ENCODE measurements around the gene TBL1X.

TBL1X gene

GRCh38 chrX:9539605-9540387 is 74.9 kb downstream of the TBL1X start:
- in situ Hi-C loops (cut with MboI; ENCODE audit: low sequenced_read_pairs), result no loop called here
- DNase-seq (ENCODE audit: low spot score in 2 of 2), result no peak
- peaks cover 6% of the 10 kb centered on the region for H3K36me3 ChIP-seq (replicated peaks)
- H3K27me3 ChIP-seq (ENCODE audit: low read depth), result no peaks in the 10 kb centered on the region
- no peak overlapping the region for H3K4me3 ChIP-seq
- H3K4me1 ChIP-seq, result peaks cover 11% of the 10 kb centered on the region
- no peaks in the 10 kb centered on the region for H3K9me3 ChIP-seq

DNA sequence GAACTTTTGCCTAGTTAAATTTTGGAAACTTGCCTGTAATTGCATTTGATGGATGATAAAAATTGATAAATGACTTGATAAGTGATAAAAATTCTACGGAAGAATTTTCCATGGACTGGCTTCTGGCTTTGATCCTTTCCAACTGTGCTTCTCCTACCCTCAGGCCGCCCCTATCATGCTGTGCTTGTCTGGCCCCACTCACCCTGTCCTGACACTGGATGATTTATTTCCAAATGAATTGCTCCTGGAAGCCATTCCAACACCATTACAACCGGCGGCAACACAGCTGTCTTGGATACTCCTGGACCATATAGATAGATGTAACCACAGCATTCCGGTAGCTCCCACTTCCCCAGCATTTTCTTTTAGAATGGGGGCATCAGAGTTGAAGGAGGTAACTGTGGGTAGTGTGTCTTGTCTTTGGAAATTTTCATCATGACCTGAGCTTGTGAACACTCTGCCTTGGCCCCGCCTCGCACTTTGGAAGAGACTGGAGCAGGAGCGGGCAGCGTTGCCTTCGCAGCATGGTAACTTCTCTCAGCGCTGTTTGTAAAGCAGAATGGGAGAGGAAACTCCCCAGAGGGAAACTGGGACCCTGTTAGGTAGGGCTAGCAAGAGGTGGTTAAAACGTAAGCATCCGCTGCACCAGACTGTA is 77.4 kb downstream of the TBL1X start:
- in situ Hi-C loops (cut with MboI; ENCODE audit: low sequenced_read_pairs), result no loop called here
- no peak for DNase-seq (ENCODE audit: low spot score in 2 of 2)
- H3K36me3 ChIP-seq (replicated peaks), result peaks cover 4% of the 10 kb centered on the region
- H3K9me3 ChIP-seq, result no peaks in the 10 kb centered on the region
- no peaks in the 10 kb centered on the region for H3K27me3 ChIP-seq (ENCODE audit: low read depth)
- H3K4me3 ChIP-seq, result no peak overlapping the region
- peaks cover 9% of the 10 kb centered on the region for H3K4me1 ChIP-seq

- Histone ChIP-seq H3K9me3 (no peaks in the 10 kb centered on the region), H3K4me1 (peaks cover 9% of the 10 kb centered on the region), H3K27me3 (ENCODE audit: low read depth) (no peaks in the 10 kb centered on the region), H3K4me3 (no peak overlapping the region), H3K36me3 (replicated peaks) (no peaks in the 10 kb centered on the region)
- DNase-seq (ENCODE audit: low spot score in 2 of 2), result no peak
- in situ Hi-C loops (cut with MboI; ENCODE audit: low sequenced_read_pairs), result no loop called here
Measured at GRCh38 chrX:9542761-9543111, 77.9 kb downstream of the TBL1X start.

DNA sequence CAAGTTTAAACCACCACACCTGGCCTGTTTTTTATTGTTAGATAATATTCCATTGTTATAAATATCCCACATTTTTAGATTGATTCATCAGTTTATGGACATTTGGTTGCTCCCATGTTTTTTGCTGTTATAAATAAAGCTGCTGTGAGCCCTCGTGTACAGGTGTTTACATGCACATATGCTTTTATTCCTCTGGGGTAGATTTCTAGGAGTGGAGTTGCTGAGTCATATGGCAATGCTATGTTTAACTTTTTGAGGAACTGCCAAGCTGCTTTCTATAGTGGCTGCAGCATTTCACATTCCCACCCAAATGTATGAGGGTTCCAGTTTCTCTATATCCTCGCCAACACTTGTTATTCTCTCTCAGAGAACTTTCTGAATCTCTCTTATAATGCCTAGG is 90.5 kb downstream of the TBL1X start:
- in situ Hi-C loops (cut with MboI; ENCODE audit: low sequenced_read_pairs), result no loop called here
- H3K9me3 ChIP-seq, result no peaks in the 10 kb centered on the region
- DNase-seq (ENCODE audit: low spot score in 2 of 2), result no peak
- H3K4me3 ChIP-seq, result no peak overlapping the region
- peaks cover 3% of the 10 kb centered on the region; the same call in 1 of the 2 replicates for H3K4me1 ChIP-seq
- H3K27me3 ChIP-seq (ENCODE audit: low read depth), result no peaks in the 10 kb centered on the region
- H3K36me3 ChIP-seq (replicated peaks), result no peaks in the 10 kb centered on the region

GRCh38 chrX:9557091-9557490 is 92.2 kb downstream of the TBL1X start:
- Histone ChIP-seq H3K4me1 (peaks cover 10% of the 10 kb centered on the region), H3K27me3 (ENCODE audit: low read depth) (no peaks in the 10 kb centered on the region), H3K9me3 (no peaks in the 10 kb centered on the region), H3K4me3 (no peak overlapping the region), H3K36me3 (replicated peaks) (no peaks in the 10 kb centered on the region)
- in situ Hi-C loops (cut with MboI; ENCODE audit: low sequenced_read_pairs), result no loop called here
- no peak for DNase-seq (ENCODE audit: low spot score in 2 of 2)

DNA sequence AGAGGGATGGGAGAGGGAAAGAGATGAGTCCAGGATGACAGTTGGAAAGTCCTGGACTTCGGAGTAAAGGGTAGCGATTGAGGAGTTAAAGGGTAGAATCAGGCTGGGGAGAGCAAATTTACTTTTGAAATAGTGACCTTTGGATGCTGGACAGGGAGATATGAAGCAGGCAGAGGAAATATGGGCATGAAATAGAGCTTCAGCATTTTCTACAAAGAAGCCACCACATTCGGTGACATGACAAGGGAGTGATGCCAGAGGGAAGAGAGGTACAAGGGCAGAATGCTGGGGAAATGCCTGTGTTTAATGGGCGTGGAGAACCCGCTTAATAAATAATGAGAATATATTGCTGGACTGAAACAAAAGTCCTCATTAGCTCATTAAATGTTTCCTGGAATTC is 92.7 kb downstream of the TBL1X start:
- Histone ChIP-seq H3K4me1 (peaks cover 10% of the 10 kb centered on the region), H3K27me3 (ENCODE audit: low read depth) (no peaks in the 10 kb centered on the region), H3K9me3 (no peaks in the 10 kb centered on the region), H3K36me3 (replicated peaks) (no peaks in the 10 kb centered on the region), H3K4me3 (no peak overlapping the region)
- no peak for DNase-seq (ENCODE audit: low spot score in 2 of 2)
- in situ Hi-C loops (cut with MboI; ENCODE audit: low sequenced_read_pairs), result no loop called here

DNA sequence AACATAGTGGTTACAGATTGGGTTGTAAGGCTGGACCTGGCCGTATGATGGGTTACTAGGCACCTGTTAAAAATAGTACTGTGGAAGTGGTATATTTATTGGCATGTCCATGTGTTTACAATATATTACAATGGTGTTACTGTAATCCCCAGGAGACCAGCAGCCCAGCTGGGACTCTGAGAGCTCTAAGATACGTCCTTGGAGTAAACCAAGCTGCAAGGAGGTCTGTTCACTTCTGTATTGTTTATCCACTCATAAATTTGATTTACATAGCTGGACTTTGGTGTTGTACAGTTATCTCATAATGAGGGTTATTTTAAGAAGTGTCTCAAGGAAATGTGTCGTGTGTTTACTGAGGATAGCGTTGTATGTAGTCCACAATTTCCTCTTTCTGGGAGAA is 93.8 kb downstream of the TBL1X start:
- no peaks in the 10 kb centered on the region for H3K27me3 ChIP-seq (ENCODE audit: low read depth)
- in situ Hi-C loops (cut with MboI; ENCODE audit: low sequenced_read_pairs), result no loop called here
- no peaks in the 10 kb centered on the region for H3K9me3 ChIP-seq
- peaks cover 10% of the 10 kb centered on the region for H3K4me1 ChIP-seq
- no peak overlapping the region for H3K4me3 ChIP-seq
- no peaks in the 10 kb centered on the region for H3K36me3 ChIP-seq (replicated peaks)
- DNase-seq (ENCODE audit: low spot score in 2 of 2), result no peak

DNA sequence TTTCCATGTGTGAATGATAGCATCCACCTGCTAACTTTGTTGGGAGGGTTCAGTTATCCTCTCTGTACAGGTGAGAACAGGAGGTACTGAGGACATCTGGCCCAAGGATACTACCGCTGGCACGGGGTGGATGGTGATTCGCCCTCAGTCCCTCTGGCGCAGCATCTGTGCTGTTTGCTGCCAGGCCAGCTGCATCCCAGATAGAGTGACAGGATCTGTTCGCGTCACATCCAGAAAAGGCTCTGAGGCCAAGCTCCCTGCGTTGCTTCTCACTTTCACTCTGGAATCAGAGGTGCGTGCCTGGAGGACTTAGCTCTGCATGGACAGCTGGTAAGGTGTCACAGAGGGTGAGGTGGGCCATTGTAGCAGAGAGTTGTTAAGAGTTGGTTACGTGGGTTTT is 95.4 kb downstream of the TBL1X start:
- H3K9me3 ChIP-seq, result no peaks in the 10 kb centered on the region
- in situ Hi-C loops (cut with MboI; ENCODE audit: low sequenced_read_pairs), result no loop called here
- no peak overlapping the region for H3K4me3 ChIP-seq
- H3K4me1 ChIP-seq, result peaks cover 10% of the 10 kb centered on the region
- DNase-seq (ENCODE audit: low spot score in 2 of 2), result no peak
- no peaks in the 10 kb centered on the region for H3K36me3 ChIP-seq (replicated peaks)
- no peaks in the 10 kb centered on the region for H3K27me3 ChIP-seq (ENCODE audit: low read depth)

DNA sequence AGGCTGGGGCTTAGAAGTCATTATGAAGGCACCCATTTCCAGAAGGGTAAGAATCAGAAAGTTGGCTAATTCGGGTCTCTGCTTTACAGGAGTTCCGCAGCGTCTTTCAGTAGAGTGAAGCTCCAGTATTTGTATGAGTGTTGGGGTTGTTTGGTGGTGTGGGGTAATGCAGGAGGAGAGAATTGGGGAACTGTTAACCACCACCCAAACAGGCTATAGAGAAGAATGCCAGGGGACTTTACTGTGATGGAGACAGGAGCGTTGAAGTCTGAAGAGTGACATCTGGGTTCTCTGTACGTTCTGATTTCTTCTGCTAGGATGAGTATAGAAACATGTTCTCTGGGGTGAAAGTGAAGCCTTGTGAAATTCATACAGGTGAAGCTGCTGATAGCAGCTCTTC is 96.3 kb downstream of the TBL1X start:
- peaks cover 10% of the 10 kb centered on the region for H3K4me1 ChIP-seq
- no peak for DNase-seq (ENCODE audit: low spot score in 2 of 2)
- no peaks in the 10 kb centered on the region for H3K27me3 ChIP-seq (ENCODE audit: low read depth)
- H3K4me3 ChIP-seq, result no peak overlapping the region
- no peaks in the 10 kb centered on the region for H3K36me3 ChIP-seq (replicated peaks)
- no peaks in the 10 kb centered on the region for H3K9me3 ChIP-seq
- in situ Hi-C loops (cut with MboI; ENCODE audit: low sequenced_read_pairs), result no loop called here

DNA sequence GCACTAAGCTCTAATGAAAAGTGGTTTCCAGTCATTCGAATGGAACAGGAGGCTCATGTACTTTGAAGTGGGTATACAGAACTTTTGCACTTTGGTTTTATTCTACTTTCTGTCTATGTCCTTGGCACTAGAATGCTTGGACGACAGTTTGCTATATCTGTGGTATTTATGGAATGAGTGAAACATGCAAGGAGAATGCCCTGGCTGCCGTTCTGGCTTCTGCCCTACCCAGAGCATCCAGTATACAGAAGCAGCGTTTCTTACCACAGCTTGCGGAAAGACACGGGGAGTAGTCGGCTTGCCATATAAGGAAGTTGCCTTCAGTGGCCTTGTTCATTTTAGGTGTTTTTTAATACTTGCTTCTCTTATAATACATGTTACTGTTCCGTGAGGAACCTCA is 98.0 kb downstream of the TBL1X start:
- in situ Hi-C loops (cut with MboI; ENCODE audit: low sequenced_read_pairs), result no loop called here
- Histone ChIP-seq H3K4me3 (no peak overlapping the region), H3K27me3 (ENCODE audit: low read depth) (no peaks in the 10 kb centered on the region), H3K36me3 (replicated peaks) (no peaks in the 10 kb centered on the region), H3K9me3 (no peaks in the 10 kb centered on the region), H3K4me1 (peaks cover 10% of the 10 kb centered on the region)
- DNase-seq (ENCODE audit: low spot score in 2 of 2), result no peak

- in situ Hi-C loops (cut with MboI; ENCODE audit: low sequenced_read_pairs), result no loop called here
- Histone ChIP-seq H3K4me1 (peaks cover 20% of the 10 kb centered on the region), H3K9me3 (no peaks in the 10 kb centered on the region), H3K36me3 (replicated peaks) (no peaks in the 10 kb centered on the region), H3K27me3 (ENCODE audit: low read depth) (no peaks in the 10 kb centered on the region), H3K4me3 (no peak overlapping the region)
- DNase-seq (ENCODE audit: low spot score in 2 of 2), result no peak
Measured at GRCh38 chrX:9566150-9566621, 101.3 kb downstream of the TBL1X start.

DNA sequence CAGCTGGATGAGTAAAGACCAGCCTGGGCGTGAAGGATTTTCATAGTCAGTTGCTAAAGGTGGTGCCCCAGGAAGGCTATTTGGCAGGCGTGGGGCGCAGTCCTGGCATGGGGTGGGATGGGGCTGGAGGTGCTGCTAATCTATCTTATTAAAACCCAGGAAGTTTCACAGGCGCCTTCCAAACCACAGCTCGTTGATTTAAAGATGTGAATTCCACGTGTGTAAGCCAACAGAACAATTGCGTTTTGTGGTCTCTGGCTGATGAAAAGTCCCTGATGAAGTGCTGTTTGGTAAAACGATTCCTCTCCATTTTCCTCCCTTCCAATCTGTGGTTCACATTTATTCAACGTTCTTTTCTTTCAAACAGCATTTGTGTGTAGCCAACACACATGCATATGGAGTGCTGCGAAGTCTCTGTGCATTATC is 105.0 kb downstream of the TBL1X start:
- no peak overlapping the region for H3K4me3 ChIP-seq
- H3K9me3 ChIP-seq, result no peaks in the 10 kb centered on the region
- H3K36me3 ChIP-seq (replicated peaks), result no peaks in the 10 kb centered on the region
- H3K4me1 ChIP-seq, result peaks cover 31% of the 10 kb centered on the region
- in situ Hi-C loops (cut with MboI; ENCODE audit: low sequenced_read_pairs), result no loop called here
- DNase-seq (ENCODE audit: low spot score in 2 of 2), result no peak
- H3K27me3 ChIP-seq (ENCODE audit: low read depth), result no peaks in the 10 kb centered on the region

DNA sequence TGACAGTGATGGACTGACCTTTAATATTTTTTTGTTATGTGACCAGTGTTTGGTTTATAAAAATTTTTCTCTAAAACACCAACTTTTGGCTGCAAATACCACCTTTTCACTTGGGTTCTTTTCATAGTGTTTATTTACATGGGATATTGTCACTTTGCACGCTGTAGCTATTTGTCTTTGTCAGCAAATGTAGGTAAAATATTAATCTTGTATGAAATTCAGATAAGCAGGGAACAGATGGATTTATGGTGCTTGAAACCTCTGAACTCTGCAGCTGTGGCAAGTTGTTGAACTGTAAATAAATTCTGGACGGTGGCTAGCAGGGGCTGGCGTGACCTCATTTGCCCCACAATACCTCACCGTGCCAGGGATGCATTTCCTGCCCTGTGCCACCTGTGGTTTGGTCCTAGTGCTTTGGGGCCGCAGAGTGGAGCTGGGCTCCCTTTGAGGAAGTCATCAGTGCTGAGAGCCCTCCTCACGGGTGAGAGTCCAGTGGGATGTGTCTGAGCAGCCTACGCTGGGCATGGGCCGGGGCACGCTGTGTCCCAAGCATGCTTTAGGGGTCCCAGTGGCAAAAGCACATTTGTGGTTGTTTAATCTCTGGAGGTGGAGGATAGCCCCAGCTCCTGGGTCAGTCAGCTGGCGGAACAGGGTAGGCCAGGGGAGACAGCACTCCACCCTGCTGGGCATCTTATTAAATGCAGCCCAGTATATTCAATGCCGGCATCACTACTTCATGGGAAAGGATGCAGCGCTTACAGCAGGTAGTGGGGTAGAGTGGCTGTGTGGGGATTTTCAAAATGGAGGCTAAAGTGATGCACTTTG is 108.6 kb downstream of the TBL1X start:
- no peak overlapping the region for H3K4me3 ChIP-seq
- no peaks in the 10 kb centered on the region for H3K9me3 ChIP-seq
- no peaks in the 10 kb centered on the region for H3K36me3 ChIP-seq (replicated peaks)
- DNase-seq (ENCODE audit: low spot score in 2 of 2), result peak in 1 of 2 experiments; percentile 19
- H3K27me3 ChIP-seq (ENCODE audit: low read depth), result no peaks in the 10 kb centered on the region
- in situ Hi-C loops (cut with MboI; ENCODE audit: low sequenced_read_pairs), result no loop called here
- H3K4me1 ChIP-seq, result peaks cover 31% of the 10 kb centered on the region

DNA sequence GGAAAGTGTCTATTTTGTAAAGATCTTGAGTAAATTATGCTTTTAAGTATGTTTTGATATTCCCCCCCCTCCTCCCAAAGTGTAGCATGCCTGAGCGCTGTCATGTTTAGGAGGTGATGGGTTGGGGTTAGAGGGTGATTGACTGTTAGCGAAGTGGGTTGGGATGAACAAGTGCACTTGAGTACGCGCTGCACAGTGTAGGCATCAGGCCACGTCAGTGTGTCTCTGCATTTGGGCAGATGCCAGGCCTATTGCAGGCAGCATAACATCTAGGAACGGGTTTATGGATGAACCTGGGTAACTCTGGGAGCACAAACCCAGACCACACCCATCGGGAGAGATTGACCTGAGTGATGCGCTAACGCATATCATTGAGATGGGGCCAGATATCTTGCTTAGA is 111.2 kb downstream of the TBL1X start:
- Histone ChIP-seq H3K9me3 (no peaks in the 10 kb centered on the region), H3K36me3 (replicated peaks) (no peaks in the 10 kb centered on the region), H3K27me3 (ENCODE audit: low read depth) (no peaks in the 10 kb centered on the region), H3K4me1 (peaks cover 20% of the 10 kb centered on the region), H3K4me3 (no peak overlapping the region)
- no peak for DNase-seq (ENCODE audit: low spot score in 2 of 2)
- in situ Hi-C loops (cut with MboI; ENCODE audit: low sequenced_read_pairs), result no loop called here

All from HAP-1 (cell line).